ENCODE measurements around the gene SOX15.

SOX15 gene

GRCh38 chr17:7556627-7557026 lies 33.3 kb downstream of the SOX15 start:
- no peak for TF ChIP-seq CTCF (IDR thresholded peaks at IDR 0.05)
- no peak for DNase-seq (ENCODE audit: low spot score)
- Histone ChIP-seq H3K27ac (peak overlapping the region in 1 of 2 donors; percentile 98), H3K4me3 (no peak overlapping the region)

GRCh38 chr17:7555320-7555948 lies 34.5 kb downstream of the SOX15 start:
- no peak for DNase-seq (ENCODE audit: low spot score)
- no peak for TF ChIP-seq CTCF (IDR thresholded peaks at IDR 0.05)
- Histone ChIP-seq H3K4me3 (no peak overlapping the region), H3K27ac (no peak overlapping the region)

- DNase-seq (ENCODE audit: low spot score) = no peak
- Histone ChIP-seq H3K27ac (peak overlapping the region in 1 of 2 donors; percentile 75), H3K4me3 (no peak overlapping the region)
- no peak for TF ChIP-seq CTCF (IDR thresholded peaks at IDR 0.05)
These were observed 36.5 kb downstream of the SOX15 start for GRCh38 chr17:7553356-7553755.

GRCh38 chr17:7552621-7553051 lies 37.3 kb downstream of the SOX15 start:
- TF ChIP-seq CTCF (IDR thresholded peaks at IDR 0.05) = no peak
- Histone ChIP-seq H3K4me3 (no peak overlapping the region), H3K27ac (peak overlapping the region in 1 of 2 donors; percentile 58)
- DNase-seq (ENCODE audit: low spot score) = no peak

GRCh38 chr17:7551396-7551795 lies 38.5 kb downstream of the SOX15 start:
- H3K27ac ChIP-seq = no peak overlapping the region
- DNase-seq (ENCODE audit: low spot score) = no peak

GRCh38 chr17:7550344-7550743 lies 39.5 kb downstream of the SOX15 start:
- no peak for TF ChIP-seq CTCF (IDR thresholded peaks at IDR 0.05)
- no peak for DNase-seq (ENCODE audit: low spot score)
- Histone ChIP-seq H3K27ac (peak overlapping the region; percentile 93), H3K4me3 (peak overlapping the region; percentile 75)

More at GRCh38 chr17:7551396-7551795, 38.5 kb downstream of the SOX15 start:
- TF ChIP-seq CTCF (IDR thresholded peaks at IDR 0.05) = no peak
- H3K4me3 ChIP-seq = no peak overlapping the region

- no peak for DNase-seq (ENCODE audit: low spot score)
- TF ChIP-seq CTCF (IDR thresholded peaks at IDR 0.05) = no peak
- Histone ChIP-seq H3K27ac (peak overlapping the region; percentile 93), H3K4me3 (peak overlapping the region; percentile 75)
These were observed 40.4 kb downstream of the SOX15 start for GRCh38 chr17:7549401-7550055.
